Measurements from ENCODE around the gene CEP290.
"Not testable (repeated sequence)": the region's sequence is repeated elsewhere in the genome, so short reads cannot be mapped to it uniquely, and the experiment has no call there.

The CEP290 gene

GRCh38 chr12:88037770-88038169 lies 104.1 kb downstream of the CEP290 start:
- no peak for DNase-seq

GRCh38 chr12:88036353-88036965 lies 105.4 kb downstream of the CEP290 start:
- peak; percentile 31 for DNase-seq

- peak; percentile 10 for DNase-seq
These were observed 106.0 kb downstream of the CEP290 start for GRCh38 chr12:88035907-88036289.

- peak; percentile 94 for DNase-seq
These were observed 106.5 kb downstream of the CEP290 start for GRCh38 chr12:88035271-88035906.

- DNase-seq: not testable (repeated sequence)
These were observed 110.7 kb downstream of the CEP290 start for GRCh38 chr12:88031161-88031560.

GRCh38 chr12:88029093-88029665 lies 112.7 kb downstream of the CEP290 start, which contains the start of gene C12orf50:
Gene C12orf50 (minus strand): TSS chr12:88029401. CDS start chr12:88026962, 2,439 bp downstream.
- DNase-seq: no peak

- DNase-seq: no peak
These were observed 115.7 kb downstream of the CEP290 start for GRCh38 chr12:88026196-88026595.

GRCh38 chr12:88017964-88018363 lies 123.9 kb downstream of the CEP290 start:
- DNase-seq: no peak

- DNase-seq: no peak
These were observed 126.1 kb downstream of the CEP290 start for GRCh38 chr12:88015825-88016224.

GRCh38 chr12:88011755-88012154 lies 130.1 kb downstream of the CEP290 start:
- DNase-seq: no peak

- no peak for DNase-seq
These were observed 135.5 kb downstream of the CEP290 start for GRCh38 chr12:88006351-88006750.

- DNase-seq: no peak
These were observed 140.6 kb downstream of the CEP290 start for GRCh38 chr12:88001327-88001726.

Measured in activated CD4-positive, alpha-beta T cell treated with anti-CD3 and anti-CD28 coated beads, Interleukin-10, Interleukin-2, amounts not matched to agents 100 ng/mL and 50 ng/mL, durations not matched to agents 16 hours and 8 hours (primary cell).